Parathyroid adenoma (tissue), 2 donors: ENCODE data around the gene ILF3.

ENCODE experiments used
- H2AFZ ChIP-seq: fragments of 300-600 bp; sonication (generic); one replicate; pipeline ENCODE4 v1.7.0; 2017; ENCODE audit warnings: antibody characterized with exemption, mild to moderate bottlenecking
- H3K27ac ChIP-seq: fragments of 300-600 bp; sonication (generic); one replicate; pipeline ENCODE4 v1.7.0; 2017
- H3K27me3 ChIP-seq: fragments of 300-600 bp; sonication (generic); one replicate; pipeline ENCODE4 v1.7.0; 2017; ENCODE audit warnings: low read length; ENCODE audit not compliant: control insufficient read depth, insufficient read depth
- H3K36me3 ChIP-seq: fragments of 300-600 bp; sonication (generic); one replicate; pipeline ENCODE4 v1.7.0; 2017; ENCODE audit warnings: low read length; ENCODE audit not compliant: control insufficient read depth, insufficient read depth
- H3K4me1 ChIP-seq: fragments of 300-600 bp; sonication (generic); one replicate; pipeline ENCODE4 v1.7.0; 2017; ENCODE audit warnings: control low read depth
- H3K4me2 ChIP-seq: fragments of 300-600 bp; sonication (generic); one replicate; pipeline ENCODE4 v1.7.0; 2017; ENCODE audit warnings: low read length
- H3K4me3 ChIP-seq: fragments of 300-600 bp; sonication (generic); one replicate; pipeline ENCODE4 v1.7.0; 2017; ENCODE audit warnings: low read depth, low read length
- H3K79me2 ChIP-seq: fragments of 300-600 bp; sonication (generic); one replicate; pipeline ENCODE4 v1.7.0; 2017; ENCODE audit warnings: control low read depth
- H3K9ac ChIP-seq: fragments of 300-600 bp; sonication (generic); one replicate; pipeline ENCODE4 v1.7.0; 2017; ENCODE audit warnings: mild to moderate bottlenecking
- H3K9me3 ChIP-seq: fragments of 300-600 bp; sonication (generic); one replicate; pipeline ENCODE4 v1.7.0; 2017; ENCODE audit warnings: low read length; ENCODE audit not compliant: control insufficient read depth
- TF ChIP-seq, protein P1 (sequence below): fragments of 300-600 bp; sonication (generic); IDR thresholded peaks from one replicate; pipeline ENCODE4 v1.7.0; 2017; ENCODE audit warnings: antibody characterized with exemption, mild to moderate bottlenecking
- donor health status: primary hyperparathyroidism.

Gene ILF3

DNA sequence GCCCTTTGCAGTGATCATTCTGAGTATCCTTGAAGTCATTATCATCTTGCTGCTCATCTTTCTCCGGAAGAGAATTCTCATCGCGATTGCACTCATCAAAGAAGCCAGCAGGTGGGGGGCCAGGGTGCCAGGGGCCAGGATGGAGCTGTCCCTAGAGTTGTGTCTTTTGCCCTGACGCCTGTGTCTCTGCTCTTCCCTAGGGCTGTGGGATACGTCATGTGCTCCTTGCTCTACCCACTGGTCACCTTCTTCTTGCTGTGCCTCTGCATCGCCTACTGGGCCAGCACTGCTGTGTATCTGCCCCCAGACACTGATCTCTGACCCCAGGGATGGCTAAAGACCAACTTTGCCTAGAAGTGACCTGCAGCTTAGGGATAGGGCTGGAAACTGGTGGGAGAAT, 19.2 kb upstream of the ILF3 start:
- H3K27me3 ChIP-seq: no peaks in the 10 kb centered on the region
- H3K9me3 ChIP-seq: no peaks in the 10 kb centered on the region
- H3K36me3 ChIP-seq: no peaks in the 10 kb centered on the region
- no peaks in the 10 kb centered on the region for H3K79me2 ChIP-seq
- no peaks in the 10 kb centered on the region for H3K4me1 ChIP-seq
- H3K27ac ChIP-seq: no peak overlapping the region
- H3K4me2 ChIP-seq: no peak overlapping the region
- no peak overlapping the region for H3K4me3 ChIP-seq
- TF ChIP-seq, protein P1, sequence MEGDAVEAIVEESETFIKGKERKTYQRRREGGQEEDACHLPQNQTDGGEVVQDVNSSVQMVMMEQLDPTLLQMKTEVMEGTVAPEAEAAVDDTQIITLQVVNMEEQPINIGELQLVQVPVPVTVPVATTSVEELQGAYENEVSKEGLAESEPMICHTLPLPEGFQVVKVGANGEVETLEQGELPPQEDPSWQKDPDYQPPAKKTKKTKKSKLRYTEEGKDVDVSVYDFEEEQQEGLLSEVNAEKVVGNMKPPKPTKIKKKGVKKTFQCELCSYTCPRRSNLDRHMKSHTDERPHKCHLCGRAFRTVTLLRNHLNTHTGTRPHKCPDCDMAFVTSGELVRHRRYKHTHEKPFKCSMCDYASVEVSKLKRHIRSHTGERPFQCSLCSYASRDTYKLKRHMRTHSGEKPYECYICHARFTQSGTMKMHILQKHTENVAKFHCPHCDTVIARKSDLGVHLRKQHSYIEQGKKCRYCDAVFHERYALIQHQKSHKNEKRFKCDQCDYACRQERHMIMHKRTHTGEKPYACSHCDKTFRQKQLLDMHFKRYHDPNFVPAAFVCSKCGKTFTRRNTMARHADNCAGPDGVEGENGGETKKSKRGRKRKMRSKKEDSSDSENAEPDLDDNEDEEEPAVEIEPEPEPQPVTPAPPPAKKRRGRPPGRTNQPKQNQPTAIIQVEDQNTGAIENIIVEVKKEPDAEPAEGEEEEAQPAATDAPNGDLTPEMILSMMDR: no peak
- no peak overlapping the region for H2AFZ ChIP-seq
- no peak overlapping the region for H3K9ac ChIP-seq

DNA sequence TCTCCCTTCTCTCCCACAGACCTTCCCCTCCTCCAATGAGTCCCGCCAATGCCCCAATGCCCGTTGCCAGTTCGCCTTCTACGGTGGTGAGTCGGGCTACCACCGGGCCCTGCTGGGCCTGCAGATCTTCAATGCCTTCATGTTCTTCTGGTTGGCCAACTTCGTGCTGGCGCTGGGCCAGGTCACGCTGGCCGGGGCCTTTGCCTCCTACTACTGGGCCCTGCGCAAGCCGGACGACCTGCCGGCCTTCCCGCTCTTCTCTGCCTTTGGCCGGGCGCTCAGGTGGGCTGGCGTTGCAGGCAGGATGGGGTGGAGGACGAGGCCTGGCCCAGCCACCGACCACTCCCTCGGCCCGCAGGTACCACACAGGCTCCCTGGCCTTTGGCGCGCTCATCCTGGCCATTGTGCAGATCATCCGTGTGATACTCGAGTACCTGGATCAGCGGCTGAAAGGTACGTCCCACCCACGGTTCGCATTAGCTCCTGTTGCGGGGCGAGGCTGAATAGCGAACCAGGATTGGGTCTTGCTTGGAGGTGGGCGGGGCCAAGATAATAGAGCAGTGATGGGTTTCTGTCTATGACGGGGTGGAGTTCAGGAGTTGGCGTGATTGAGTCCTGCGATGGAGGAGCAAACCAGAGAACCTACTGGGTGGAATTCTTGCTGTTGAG, 17.7 kb upstream of the ILF3 start:
- Histone ChIP-seq H3K27me3 (no peaks in the 10 kb centered on the region), H3K9ac (no peak overlapping the region), H3K27ac (no peak overlapping the region), H3K4me1 (no peaks in the 10 kb centered on the region), H3K36me3 (no peaks in the 10 kb centered on the region), H3K9me3 (no peaks in the 10 kb centered on the region), H3K79me2 (no peaks in the 10 kb centered on the region), H3K4me3 (no peak overlapping the region), H2AFZ (no peak overlapping the region), H3K4me2 (no peak overlapping the region)
- TF ChIP-seq, protein P1: no peak

DNA sequence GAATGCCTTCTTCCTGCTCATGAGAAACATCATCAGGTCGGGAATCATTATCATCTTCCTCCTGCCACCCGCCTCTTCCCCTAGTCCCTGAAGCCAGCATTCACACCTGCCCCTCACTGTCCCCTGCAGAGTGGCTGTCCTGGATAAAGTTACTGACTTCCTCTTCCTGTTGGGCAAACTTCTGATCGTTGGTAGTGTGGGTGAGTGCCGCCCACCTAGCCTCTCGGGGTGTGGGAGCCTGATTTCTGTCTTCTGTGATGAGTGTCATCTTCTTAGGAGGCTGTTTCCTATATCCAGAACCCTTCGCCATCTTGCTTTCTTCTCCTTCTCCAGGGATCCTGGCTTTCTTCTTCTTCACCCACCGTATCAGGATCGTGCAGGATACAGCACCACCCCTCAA, 16.3 kb upstream of the ILF3 start:
- no peaks in the 10 kb centered on the region for H3K27me3 ChIP-seq
- H3K27ac ChIP-seq: no peak overlapping the region
- H3K4me1 ChIP-seq: no peaks in the 10 kb centered on the region
- no peaks in the 10 kb centered on the region for H3K79me2 ChIP-seq
- no peak overlapping the region for H3K9ac ChIP-seq
- H3K4me3 ChIP-seq: no peak overlapping the region
- no peak overlapping the region for H3K4me2 ChIP-seq
- TF ChIP-seq, protein P1: no peak
- no peaks in the 10 kb centered on the region for H3K36me3 ChIP-seq
- H2AFZ ChIP-seq: no peak overlapping the region
- no peaks in the 10 kb centered on the region for H3K9me3 ChIP-seq

DNA sequence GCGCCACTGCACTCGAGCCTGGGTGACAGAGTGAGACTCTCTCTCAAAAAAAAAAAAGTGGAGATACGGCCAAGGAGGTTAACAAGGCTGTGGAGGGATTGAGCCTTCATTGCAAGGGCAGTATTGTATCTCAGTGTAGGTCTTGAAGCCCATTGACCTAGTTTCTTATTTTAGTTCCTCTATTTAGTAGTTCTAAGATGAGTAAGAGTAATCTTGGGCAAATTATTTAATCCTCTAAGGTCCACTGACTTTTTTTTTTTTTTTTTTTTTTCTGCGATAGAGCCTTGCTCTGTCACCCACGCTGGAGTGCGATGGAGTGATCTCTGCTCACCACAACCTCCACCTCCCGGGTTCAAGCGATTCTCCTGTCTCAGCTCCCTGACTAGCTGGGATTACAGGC, 14.3 kb upstream of the ILF3 start:
- Histone ChIP-seq H3K79me2 (no peaks in the 10 kb centered on the region), H3K27ac (no peak overlapping the region), H3K9me3 (no peaks in the 10 kb centered on the region), H2AFZ (no peak overlapping the region), H3K4me2 (no peak overlapping the region), H3K4me1 (peaks cover 7% of the 10 kb centered on the region), H3K27me3 (no peaks in the 10 kb centered on the region), H3K9ac (no peak overlapping the region), H3K36me3 (no peaks in the 10 kb centered on the region), H3K4me3 (no peak overlapping the region)
- TF ChIP-seq, protein P1: no peak

DNA sequence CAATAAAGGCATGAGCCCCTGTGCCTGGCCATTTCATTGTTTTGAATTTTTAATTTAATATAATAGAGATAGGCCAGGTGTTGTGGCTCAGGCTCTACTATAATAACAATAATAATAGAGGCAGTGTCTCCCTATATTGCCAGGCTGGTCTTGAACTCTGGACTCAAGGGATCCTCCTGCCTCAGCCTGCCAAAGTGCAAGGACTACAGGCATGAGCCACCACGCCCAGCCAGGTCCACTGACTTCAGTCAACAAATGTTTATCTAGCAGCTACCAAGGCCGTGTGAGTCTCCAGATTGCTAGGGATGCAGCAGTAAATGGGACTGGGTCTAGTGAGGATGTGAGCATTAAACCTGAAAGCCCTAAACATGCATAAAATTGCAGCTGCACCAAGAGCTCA, 13.8 kb upstream of the ILF3 start:
- no peak overlapping the region for H2AFZ ChIP-seq
- TF ChIP-seq, protein P1: no peak
- H3K4me2 ChIP-seq: no peak overlapping the region
- no peaks in the 10 kb centered on the region for H3K27me3 ChIP-seq
- H3K36me3 ChIP-seq: no peaks in the 10 kb centered on the region
- no peaks in the 10 kb centered on the region for H3K9me3 ChIP-seq
- peaks cover 7% of the 10 kb centered on the region for H3K4me1 ChIP-seq
- H3K4me3 ChIP-seq: no peak overlapping the region
- no peak overlapping the region for H3K9ac ChIP-seq
- no peak overlapping the region for H3K27ac ChIP-seq
- H3K79me2 ChIP-seq: no peaks in the 10 kb centered on the region
